ENCODE measurements around the gene LTBP1.

The LTBP1 gene

DNA sequence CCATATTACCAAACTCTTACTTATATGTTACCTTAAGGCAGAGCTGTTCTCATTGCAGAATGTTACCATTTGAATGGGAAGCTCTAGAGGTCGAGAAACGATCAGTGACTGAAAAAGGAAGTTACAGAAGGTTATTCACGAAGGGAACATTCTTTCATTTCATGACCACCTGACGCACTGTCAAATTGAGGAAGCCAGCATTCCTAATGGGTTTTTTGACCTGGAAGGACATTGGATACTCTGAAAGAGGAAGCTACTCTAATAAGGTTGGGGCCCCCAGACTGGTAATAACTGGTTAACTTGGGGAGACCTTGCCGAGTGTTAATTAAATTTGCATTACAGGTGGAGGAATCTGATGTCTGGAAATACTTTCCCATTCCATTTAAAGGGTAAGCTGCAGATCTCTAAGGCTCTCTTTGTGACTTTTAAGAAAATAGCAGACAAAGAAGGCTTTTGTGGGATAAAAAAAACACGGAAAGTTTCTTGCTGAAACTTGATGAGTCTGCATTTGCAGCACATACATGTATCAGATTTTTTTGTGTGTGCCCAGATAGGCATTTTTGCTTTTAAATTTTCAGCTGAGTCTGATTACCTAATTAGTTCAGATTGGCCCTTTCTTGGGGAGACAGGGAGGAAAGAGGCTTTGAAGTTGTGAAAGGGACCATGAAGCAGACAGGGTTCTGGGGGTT is 137.1 kb downstream of the LTBP1 start:
- no peak for DNase-seq

DNA sequence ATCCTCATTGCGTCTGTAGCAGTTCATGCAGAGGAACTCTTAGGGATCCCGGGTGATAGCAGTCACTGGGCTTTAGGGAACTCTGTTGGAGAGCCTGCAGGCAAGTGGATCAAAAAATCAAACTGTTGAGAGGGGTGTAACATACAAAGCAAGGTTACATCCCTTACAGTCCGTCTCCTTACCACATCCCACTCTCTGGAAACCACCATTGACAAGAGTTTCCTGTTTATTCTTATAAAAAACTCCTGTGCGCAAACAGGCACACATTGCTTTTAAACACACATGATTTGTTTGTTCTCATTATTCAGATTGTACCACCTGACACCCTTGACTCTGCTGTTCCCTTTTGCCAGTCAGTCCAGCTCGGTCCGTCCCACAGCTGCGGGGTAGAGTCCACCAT is 137.7 kb downstream of the LTBP1 start:
- DNase-seq: no peak

DNA sequence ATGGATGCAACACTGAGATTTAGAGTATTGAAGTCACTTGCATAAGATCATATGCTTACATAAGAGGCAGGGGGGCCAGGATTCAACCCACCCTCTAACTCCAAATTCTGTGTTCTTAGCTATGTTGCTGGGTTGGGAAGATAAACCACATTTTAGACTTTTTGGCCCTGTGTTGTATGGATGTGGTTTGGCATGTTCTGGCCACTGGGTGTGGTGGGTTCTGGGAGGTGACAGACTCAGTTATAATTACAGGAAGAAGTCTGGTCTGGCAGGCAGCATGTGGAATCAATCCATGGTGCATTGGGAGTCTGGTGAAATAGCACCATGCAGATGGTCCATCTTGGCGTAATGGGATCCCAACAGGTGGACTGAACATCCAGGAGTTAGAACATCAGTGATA is 138.9 kb downstream of the LTBP1 start:
- no peak for DNase-seq

DNA sequence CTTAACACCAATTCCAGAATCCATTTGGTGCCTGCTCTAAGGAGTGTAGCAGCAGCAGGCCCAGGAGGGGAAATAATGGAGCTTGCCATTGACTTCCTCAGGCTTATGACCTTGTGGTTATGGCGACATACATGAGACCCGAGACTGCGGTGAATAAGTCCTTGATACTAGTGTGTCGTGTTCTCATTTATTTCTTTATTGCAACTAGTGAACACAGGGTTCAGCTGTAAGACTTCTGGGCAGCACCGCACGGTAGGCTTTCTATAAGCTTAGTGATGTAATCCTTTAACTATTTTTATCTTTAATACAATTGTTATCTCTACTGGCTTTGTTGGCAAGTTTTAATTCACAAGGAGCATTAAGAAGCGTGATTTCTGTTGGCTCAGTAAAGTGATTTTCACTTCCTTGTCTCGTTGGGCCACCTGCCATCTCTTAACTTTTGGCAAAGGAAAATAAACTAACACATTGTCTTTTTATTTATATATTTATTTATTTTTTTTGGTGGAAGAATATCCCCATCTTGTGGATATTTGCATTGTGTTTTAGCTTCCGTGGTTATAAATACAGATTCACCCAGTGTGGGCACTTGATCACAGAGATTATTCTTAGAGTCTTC is 139.8 kb downstream of the LTBP1 start:
- no peak for DNase-seq

DNA sequence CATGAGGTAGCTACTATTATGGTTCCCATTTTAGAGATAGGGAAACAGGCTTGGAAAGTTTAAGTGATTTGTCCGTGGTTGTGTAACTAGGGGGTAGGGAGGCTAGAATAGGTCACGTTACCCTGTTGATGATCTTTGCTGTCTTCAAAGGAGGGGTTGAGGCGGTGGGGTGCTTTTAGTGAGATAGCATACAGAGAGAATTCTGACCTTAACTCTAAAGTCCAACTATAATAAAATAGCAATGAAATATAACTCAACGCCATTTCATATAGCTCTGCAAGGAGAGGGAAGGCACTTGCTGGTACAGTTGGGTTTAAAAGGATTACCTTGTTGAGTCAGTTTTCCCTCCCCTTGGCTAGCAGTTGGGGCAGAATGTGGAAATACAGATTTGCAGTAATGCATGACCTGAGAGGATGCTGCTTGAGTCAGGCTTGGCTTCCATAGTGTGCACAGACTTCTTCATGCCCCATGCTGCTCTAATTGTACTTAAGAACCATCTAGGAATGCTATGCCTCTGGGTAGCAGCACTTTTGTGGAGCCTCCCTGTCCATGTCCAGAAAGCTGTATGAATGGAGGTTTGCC is 143.9 kb downstream of the LTBP1 start:
- DNase-seq: no peak

DNA sequence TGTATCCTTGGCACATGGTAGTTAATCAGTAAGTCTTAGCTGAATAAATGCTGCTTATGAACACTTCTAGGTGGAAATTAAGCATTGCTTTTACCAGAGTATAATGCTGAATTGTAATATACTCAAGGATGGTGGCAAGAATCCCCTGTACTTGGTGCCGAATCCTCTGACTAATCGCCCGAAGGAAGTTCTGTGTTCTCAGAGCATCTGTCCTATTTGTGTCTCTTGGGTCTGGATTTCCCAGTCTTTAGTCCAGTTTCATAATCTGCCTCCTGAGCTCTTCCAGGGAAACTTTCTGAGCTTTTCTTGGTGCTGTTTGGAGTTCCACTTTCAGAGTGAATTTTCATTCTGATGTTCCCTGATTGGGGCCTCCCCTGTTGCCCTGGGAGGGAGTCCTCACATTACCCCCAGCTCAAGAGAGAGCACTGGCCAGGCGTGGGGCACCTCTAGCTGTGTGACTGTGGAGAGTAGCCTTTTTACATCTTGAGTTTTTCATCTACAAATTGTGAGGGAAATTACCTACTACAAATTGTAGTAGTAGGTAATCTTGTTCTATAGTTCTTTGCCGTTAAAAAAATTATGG is 144.9 kb downstream of the LTBP1 start:
- no peak for DNase-seq

DNA sequence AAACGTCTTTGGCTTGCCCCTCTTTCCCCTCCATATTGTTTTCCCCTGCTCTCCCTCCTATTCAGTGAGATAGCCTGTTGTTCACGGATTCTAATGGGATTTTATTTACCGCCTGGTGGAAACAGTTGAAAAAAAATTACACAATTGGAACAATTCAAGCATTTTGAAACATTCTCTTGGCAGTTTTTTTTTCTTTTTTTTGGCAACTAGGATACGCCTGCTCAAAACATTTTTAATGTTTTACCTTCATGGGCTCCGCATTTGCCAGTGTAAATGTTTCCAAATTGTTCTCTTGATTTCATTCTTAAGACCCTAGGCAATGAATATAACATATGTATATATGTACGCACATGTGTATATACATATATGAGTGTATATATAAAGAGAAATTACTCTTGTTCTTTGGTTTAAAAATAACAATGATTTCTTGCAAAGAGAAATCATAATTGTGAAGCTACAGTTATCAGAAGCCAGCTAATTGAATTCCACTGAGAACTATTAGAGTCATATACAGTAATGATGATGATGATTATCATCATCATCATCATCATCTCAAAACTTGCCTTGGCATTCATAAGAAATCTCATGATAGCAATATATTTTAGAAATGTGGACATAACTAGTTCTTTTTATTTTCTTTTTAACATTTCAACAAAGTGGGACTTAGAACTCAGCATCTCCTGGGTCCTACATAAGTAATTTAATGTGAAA is 146.7 kb downstream of the LTBP1 start:
- no peak for DNase-seq

DNA sequence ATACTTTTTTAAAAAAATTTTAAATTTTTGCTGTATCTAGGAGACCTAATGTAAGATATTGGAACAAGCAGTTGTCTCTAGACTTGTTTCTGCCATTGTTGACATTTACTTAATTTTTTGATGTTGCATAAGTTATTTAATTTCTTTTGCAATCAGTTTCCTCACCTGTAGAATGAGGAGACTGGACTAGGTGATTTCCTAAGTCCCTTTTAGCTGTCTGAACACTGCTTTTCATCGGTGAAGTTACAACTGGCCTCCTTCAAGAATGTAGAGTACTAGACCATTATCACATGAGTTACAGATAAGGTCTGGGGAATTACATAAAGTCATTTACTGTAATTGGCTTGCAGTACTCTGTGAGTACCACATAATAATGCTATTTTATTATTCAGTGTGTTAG is 147.6 kb downstream of the LTBP1 start:
- no peak for DNase-seq

DNA sequence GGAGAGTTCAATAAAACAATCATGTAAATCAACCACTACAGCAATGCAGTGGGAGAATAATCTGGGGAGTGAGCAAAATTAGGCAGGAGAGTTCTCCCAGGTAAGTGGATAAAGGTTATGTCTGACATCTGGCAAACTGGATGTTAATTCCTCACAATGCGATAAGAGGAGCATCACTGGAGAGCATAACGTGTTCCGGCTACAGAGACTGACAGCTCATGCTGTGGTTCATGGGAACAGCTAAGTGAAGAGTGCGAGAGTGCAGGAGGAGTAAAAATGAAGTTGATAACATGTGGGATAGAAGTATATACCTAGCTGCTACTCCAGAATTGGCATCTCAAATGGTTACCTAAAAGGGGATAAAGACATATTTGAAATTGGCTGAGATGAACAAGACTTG is 153.2 kb downstream of the LTBP1 start:
- no peak for DNase-seq

DNA sequence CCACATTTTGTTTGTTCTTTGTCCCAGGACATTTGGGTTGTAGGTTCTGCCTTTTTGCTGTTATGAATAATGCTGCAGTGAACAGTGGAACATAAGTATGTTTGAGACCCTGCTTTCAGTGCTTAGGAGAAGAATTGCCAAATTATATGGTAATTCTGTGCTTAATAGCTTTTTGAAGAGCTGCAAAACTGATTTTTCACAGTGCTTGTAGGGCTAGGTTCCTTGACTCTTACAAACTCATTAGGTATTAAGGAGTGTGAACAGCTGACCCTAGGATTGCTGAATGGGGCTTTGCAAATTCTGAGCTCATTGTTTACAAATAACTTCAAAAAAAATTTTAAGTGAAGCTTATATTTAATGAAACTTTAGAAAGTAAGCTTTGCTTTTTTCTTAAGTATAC is 154.2 kb downstream of the LTBP1 start:
- no peak for DNase-seq

DNA sequence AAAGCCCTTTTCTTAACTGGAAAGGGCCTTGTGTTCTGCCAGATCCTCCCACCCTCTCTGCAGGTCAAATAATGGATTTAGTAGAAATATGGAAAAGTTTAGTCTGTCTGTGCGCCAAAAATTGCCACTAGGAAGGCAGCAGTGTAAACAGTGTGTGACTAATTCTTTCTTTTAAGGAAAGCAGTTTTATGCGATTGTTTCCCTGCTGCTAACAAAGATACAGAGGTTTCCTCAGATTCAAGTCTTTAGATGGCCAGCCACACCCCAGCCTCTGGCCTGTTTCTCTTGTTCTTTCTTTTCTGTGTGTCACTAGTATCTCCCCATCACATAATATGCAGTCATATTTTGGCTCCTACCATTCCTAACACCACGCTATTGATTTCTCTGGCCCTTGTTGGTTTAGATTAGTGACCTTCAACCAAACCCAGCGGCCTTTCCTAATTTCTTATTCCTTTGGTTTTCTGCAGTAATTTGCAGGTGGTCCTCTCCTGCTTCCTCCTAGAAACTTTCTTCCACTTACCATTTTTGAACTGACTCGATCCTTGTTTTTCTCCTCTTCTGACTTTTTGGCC is 157.4 kb downstream of the LTBP1 start:
- DNase-seq: no peak

DNA sequence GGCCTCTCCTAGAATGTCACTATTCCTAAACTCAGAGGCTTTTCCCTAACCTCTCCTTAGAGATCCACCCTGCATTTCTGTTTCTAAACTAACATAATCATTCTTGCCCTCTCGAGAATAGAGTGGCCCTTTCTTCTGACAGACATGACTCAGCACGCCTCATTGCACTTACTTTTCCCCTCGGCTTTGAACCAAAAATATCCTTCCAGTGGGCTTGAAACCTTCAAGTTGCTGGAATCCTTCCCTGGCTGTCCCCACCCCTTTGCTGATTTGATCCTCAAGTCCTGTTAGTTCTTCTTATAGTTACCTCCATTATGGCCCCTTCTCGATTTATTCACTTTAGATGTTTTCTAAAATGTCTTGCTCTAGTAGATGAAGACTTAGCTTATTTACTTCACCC is 158.0 kb downstream of the LTBP1 start:
- DNase-seq: no peak

DNA sequence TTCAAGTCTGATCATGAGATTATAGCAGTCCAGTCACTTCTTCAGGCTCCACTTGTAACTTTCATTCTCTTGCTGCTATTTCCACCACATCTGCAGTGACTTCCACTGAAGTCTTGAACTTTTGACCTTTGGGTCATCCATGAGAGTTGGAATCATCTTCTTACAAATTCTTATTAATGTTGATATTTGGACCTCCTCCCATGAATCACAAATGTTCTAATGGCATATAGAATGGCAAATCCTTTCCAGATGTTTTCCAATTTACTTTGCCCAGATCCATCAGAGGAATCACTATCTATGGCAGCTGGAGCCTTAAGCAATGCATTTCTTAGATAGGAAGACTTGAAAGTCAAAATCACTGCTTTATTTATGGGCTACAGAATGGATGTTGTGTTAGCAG is 159.4 kb downstream of the LTBP1 start:
- no peak for DNase-seq

DNA sequence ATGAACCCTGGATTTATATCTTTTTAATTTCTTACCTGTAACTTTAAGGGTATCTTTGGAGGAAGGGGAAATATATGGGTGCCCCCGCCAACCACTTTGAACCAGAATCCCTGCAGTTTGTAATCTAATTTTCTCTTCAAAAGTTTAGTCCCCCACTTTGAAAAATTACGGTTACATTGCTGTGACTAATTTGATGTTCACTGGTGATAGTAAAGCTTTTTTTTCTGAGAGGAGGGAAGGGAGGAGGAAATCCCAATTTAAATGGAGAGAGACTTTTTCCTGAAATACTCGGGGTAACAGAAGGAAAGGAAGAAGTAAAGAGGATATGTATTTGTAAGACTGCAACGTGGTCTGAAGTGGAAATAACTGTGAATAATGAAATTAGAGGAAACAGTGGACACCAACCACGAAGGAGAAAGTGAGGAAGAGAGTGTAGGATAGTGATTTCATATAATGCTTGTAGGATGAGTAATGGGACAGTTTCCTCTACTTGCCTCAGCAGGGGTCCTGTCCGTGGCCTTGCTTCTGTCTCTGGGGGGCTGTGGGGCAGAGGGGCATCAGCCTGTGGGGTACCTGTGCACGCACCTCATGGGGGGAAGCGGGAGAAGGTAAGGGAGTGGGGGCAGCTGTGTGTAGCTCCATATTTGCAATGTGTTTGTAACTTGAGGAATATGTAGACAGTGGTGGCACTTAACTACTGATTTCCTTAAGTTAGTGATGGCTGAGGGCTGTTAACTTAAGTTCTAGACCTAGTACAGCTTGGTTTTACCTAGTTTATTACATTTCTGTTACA is 161.1 kb downstream of the LTBP1 start:
- DNase-seq: no peak

DNA sequence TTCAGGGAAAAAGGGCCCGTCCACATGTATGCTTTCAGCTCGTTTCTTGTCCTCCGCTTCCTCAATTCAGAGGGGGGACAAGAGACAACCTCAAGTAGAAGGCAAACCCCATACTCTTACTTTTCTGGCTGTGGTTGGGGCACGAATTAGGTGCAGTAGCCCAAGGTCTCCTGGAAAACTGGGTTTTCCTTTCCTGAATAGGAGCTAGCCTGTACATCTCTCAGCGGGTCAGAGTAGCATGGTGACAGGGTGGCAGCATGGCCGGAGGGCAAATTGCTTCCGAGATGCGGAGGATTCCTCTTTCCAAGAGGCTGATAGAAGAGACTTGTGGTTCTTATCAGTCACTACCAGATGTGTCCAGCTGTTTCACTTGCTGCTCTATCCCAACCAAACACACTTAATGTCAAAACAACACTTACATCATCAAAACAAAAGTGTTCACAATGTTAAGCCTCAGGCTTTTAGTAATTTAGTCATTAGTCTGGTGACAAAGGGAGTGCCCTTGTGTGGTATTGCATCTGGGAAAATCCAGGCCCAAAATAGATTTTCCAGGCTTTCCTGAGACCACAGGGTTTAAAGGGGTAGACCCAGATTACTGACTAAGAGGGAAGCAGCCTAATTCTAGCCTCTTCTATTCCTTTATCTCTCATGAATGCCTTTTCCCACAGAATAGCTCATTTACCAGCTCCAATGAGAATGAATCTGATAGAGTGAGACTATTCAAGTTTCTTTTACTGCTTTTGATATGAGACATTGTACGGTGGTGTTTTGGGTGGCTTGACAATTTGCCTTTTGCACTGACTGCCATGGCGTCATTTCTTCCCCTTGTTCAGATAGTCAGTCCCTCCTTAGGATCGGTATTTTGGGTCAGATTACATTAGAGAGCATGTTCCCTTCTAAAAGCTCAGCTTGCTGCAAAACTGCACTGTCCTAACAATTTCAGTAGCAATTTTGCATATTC is 162.0 kb downstream of the LTBP1 start:
- DNase-seq: no peak

DNA sequence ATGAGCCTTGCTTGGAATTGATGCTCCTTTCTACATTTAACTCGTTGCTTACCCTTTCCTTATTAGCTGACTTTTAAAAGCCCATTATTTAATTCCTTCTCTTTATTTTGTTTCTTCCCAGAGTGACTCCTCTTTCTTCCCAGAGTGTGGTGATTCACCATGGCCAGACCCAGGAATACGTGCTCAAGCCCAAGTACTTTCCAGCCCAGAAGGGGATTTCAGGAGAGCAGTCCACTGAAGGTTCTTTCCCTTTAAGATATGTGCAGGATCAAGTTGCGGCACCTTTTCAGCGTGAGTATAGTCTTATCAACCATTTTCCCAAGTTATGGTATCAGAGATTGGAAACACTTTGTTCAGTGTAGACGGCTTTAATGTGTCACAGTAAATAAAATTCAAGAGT is 163.7 kb downstream of the LTBP1 start:
- no peak for DNase-seq

DNA sequence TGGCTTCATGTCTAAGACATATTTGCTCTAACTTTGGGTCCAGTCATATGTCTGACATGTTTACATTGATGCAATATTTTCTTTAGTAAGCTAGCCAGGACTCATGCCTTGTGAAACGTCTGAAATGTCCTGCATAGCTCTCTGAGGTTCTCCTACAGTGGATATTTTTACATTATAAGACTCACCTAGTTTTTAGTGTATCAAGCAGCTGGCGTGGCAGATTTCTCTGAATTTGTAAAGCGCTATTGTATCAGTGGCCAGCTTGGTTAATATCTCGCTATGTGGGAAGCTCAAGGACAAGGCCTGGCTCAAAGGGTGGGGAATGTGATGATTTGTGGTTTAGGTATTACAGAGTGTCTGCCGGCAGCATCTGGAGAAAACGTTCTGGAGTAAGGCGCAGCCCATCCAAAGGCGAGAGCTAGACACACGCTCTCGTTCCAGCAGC is 164.3 kb downstream of the LTBP1 start:
- DNase-seq: no peak

DNA sequence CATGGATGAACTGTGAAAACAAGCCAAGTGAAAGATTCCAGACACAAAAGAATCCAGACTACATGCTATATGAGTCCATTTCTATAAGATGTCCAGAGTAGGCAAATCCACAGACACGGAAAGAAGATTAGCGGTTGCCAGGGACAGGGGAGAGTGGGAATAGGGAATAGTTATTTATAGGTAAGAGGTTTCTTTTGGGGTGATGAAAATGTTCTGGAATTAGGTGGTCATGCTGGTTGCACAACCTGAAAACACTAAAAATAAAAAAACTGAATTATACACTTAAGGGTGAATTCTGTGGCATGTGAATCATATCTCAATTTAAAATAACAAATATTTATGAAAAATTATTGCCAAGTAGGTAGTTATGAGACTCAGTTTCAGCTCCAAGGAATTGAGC is 168.4 kb downstream of the LTBP1 start:
- no peak for DNase-seq

DNA sequence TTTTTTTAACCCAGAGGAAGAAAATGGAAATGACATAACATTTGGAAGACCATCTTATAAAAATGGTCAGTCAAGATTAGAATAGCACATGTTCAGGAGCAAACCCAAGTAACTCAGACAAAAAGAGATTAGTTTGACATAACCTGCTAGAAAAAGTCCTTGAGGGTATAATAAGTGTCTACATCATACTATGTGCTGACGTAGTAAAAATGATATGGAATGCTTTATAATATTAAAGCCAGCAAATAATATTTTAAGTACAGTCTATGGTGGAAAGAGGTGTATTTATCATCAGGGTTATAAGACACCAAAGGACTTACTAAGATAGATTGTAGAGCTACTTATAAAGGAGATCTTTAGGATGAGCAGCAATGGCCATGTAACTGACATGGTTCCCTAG is 169.0 kb downstream of the LTBP1 start:
- no peak for DNase-seq

DNA sequence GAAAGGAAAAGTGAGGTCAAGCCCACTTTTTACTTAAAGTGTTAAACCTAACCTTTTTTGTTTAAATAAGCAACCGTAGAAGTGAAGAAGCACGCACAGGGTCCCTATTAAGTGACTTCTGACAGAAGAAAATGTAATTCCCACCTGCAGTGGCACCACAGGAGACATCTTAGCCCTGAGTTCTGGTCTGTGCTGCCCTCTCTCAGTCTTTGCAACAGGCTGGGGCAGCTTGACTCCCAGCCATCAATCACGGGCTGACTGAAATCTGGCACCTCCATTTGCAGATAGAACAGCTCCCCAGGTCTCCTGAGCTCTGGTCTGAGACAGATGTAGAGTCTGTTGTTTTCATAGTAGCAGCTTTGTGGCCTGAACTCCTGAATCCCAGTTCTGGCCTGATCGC is 170.0 kb downstream of the LTBP1 start:
- DNase-seq: no peak

DNA sequence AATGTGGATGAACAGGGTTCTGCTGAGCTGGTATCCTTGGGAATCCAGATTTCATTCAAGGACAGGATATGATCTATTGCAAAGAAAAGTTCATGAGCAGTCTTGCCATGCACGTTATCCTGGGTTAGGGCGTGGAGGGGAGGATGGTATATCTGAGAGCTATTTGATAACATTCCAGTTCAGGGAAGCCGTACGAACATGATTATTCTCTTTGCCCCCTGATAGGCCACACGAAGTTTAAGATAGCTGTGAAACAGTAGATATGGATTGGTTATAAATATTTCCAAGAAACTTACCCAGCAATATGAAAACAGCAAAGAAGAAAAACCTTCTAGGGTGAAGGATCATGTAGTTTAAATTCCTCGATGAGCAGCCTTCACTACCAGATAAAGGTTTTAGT is 171.9 kb downstream of the LTBP1 start:
- DNase-seq: no peak

Data from CD4-positive, alpha-beta T cell treated with Interleukin-12 subunit alpha and Interleukin-12 subunit beta, for 1 hour (primary cell).